ENCODE results near the gene GRIP1.

The GRIP1 gene

DNA sequence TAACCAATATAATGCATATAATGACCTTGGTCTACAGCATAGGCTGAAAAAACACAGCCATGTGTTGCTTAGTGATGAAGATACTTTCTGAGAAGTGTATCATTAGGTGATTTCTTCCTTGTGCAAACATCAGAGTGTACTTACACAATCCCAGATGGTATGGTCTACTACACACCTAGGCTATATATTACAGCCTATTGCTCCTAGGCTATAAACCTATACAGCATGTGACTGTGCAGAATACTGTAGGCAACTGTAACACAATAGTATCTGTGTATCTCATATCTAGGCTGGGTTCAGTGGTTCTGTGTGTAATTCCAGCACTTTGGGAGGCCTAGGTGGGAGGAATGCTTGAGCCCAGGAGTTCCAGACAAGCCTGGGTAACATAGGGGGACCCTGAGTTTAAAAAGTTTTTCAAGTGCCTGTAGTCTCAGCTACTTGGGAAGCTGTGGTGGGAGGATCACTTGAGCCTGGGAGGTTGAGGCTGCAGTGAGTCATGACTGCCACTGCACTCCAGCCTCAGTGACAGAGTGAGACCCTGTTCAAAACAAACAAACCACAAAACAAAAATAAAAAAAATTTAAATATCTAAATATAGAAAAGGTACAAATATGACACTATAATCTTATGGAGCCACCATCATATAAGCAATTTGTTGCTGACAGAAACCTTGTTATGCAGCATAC, 66.6 kb downstream of the GRIP1 start:
- H3K27me3 ChIP-seq (ENCODE audit: insufficient read depth, poor library complexity, severe bottlenecking): peaks cover 3% of the 10 kb centered on the region
- no peak overlapping the region for H3K4me3 ChIP-seq (replicated peaks; ENCODE audit: insufficient read depth, low read length)
- TF ChIP-seq SPI1 (IDR thresholded peaks at IDR 0.05; ENCODE audit: borderline replicate concordance, low read depth) (no peak), GABPA (IDR thresholded peaks at IDR 0.05; ENCODE audit: low read depth) (no peak), POLR2AphosphoS5 (IDR thresholded peaks at IDR 0.05; ENCODE audit: low read depth) (no peak)
- TF ChIP-seq, protein P1, sequence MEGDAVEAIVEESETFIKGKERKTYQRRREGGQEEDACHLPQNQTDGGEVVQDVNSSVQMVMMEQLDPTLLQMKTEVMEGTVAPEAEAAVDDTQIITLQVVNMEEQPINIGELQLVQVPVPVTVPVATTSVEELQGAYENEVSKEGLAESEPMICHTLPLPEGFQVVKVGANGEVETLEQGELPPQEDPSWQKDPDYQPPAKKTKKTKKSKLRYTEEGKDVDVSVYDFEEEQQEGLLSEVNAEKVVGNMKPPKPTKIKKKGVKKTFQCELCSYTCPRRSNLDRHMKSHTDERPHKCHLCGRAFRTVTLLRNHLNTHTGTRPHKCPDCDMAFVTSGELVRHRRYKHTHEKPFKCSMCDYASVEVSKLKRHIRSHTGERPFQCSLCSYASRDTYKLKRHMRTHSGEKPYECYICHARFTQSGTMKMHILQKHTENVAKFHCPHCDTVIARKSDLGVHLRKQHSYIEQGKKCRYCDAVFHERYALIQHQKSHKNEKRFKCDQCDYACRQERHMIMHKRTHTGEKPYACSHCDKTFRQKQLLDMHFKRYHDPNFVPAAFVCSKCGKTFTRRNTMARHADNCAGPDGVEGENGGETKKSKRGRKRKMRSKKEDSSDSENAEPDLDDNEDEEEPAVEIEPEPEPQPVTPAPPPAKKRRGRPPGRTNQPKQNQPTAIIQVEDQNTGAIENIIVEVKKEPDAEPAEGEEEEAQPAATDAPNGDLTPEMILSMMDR (IDR thresholded peaks at IDR 0.05; ENCODE audit: insufficient read depth, low read length): no peak
- TF ChIP-seq, protein P2, sequence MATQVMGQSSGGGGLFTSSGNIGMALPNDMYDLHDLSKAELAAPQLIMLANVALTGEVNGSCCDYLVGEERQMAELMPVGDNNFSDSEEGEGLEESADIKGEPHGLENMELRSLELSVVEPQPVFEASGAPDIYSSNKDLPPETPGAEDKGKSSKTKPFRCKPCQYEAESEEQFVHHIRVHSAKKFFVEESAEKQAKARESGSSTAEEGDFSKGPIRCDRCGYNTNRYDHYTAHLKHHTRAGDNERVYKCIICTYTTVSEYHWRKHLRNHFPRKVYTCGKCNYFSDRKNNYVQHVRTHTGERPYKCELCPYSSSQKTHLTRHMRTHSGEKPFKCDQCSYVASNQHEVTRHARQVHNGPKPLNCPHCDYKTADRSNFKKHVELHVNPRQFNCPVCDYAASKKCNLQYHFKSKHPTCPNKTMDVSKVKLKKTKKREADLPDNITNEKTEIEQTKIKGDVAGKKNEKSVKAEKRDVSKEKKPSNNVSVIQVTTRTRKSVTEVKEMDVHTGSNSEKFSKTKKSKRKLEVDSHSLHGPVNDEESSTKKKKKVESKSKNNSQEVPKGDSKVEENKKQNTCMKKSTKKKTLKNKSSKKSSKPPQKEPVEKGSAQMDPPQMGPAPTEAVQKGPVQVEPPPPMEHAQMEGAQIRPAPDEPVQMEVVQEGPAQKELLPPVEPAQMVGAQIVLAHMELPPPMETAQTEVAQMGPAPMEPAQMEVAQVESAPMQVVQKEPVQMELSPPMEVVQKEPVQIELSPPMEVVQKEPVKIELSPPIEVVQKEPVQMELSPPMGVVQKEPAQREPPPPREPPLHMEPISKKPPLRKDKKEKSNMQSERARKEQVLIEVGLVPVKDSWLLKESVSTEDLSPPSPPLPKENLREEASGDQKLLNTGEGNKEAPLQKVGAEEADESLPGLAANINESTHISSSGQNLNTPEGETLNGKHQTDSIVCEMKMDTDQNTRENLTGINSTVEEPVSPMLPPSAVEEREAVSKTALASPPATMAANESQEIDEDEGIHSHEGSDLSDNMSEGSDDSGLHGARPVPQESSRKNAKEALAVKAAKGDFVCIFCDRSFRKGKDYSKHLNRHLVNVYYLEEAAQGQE (IDR thresholded peaks at IDR 0.05; ENCODE audit: insufficient replicate concordance, low read depth): no peak
- H3K27ac ChIP-seq (replicated peaks): no peak overlapping the region
- DNase-seq (ENCODE audit: low read depth in 1 of 2, low spot score in 1 of 2): no peak

DNA sequence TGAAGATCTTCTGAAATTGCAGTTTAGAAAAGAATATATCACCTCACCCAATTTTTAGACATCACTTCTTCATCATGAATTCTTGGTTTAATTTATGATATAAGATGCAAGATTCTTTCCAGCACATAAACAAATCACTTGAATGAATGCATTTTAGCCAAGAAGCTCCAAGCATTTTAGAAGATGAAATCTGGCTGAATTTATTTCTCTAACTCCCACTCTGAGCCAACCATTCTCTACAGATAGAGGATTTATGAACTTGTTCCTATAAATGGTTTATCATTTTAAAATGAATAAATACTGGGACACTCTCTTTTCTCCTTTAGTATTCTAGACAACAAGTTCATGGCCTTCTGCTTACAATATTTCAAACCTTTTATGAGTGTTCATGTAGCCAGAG, 71.7 kb downstream of the GRIP1 start:
- H3K4me3 ChIP-seq (replicated peaks; ENCODE audit: insufficient read depth, low read length): no peak overlapping the region
- H3K27me3 ChIP-seq (ENCODE audit: insufficient read depth, poor library complexity, severe bottlenecking): no peaks in the 10 kb centered on the region
- H3K27ac ChIP-seq (replicated peaks): no peak overlapping the region
- DNase-seq (ENCODE audit: low read depth in 1 of 2, low spot score in 1 of 2): no peak
- no peak for TF ChIP-seq SPI1 (IDR thresholded peaks at IDR 0.05; ENCODE audit: borderline replicate concordance, low read depth)
- TF ChIP-seq, protein P2 (IDR thresholded peaks at IDR 0.05; ENCODE audit: insufficient replicate concordance, low read depth): no peak
- TF ChIP-seq POLR2AphosphoS5 (IDR thresholded peaks at IDR 0.05; ENCODE audit: low read depth): no peak
- TF ChIP-seq, protein P1 (IDR thresholded peaks at IDR 0.05; ENCODE audit: insufficient read depth, low read length): no peak

DNA sequence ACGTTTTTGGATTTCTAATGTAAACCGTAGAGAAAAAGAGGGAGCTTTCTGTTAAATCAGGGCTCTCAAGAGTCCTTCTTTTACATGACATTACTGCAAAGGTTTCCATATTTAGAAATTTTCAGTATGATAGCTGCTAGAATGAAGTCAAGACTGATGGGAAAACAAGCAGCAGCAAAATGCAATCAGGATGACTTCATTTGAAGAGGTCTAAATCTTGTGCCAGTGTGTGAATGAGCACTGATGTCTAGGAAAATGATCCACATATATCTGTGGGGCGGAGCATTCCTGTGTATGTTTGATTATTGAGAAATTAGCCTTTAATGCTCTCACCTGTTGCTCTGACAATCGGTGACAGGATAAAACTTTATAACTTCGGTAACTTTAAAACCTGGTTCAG, 73.6 kb downstream of the GRIP1 start:
- TF ChIP-seq, protein P2 (IDR thresholded peaks at IDR 0.05; ENCODE audit: insufficient replicate concordance, low read depth): no peak
- TF ChIP-seq GABPA (IDR thresholded peaks at IDR 0.05; ENCODE audit: low read depth) (no peak), POLR2AphosphoS5 (IDR thresholded peaks at IDR 0.05; ENCODE audit: low read depth) (no peak), SPI1 (IDR thresholded peaks at IDR 0.05; ENCODE audit: borderline replicate concordance, low read depth) (no peak)
- TF ChIP-seq, protein P1 (IDR thresholded peaks at IDR 0.05; ENCODE audit: insufficient read depth, low read length): no peak
- DNase-seq (ENCODE audit: low read depth in 1 of 2, low spot score in 1 of 2): no peak
- H3K27ac ChIP-seq (replicated peaks): no peak overlapping the region
- H3K27me3 ChIP-seq (ENCODE audit: insufficient read depth, poor library complexity, severe bottlenecking): no peaks in the 10 kb centered on the region
- no peak overlapping the region for H3K4me3 ChIP-seq (replicated peaks; ENCODE audit: insufficient read depth, low read length)
